ENCODE data around the gene DNAH2.
A peak's percentile ranks its signal among the peaks of the same experiment; 100 is the strongest.

The DNAH2 gene

DNA sequence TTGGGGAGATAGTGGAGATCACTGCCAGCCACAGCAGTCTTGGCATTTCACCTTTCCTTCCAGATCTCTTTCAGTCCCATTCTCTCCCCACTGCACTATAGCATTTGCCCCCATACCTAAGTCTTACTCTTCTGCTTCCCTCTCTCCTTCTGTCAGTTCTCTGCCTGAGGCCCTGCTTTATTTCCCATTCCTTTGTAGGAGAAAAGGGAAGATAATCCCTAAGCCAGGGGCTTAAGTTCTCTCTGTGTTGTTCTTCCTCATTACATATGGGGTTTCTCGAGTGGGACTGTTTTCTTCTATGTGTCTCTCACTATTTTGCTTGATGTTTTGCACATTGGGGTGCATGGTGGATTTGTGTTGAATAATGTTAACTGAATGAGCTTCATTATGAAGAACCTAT is 122.9 kb downstream of the DNAH2 start:
- Histone ChIP-seq H3K27me3 (ENCODE audit: insufficient read depth, low read length) (no peaks in the 10 kb centered on the region), H3K4me3 (ENCODE audit: low read depth, low read length, poor library complexity, severe bottlenecking) (peak overlapping the region; percentile 88), H3K36me3 (ENCODE audit: insufficient read depth, low read length) (peaks cover 5% of the 10 kb centered on the region; the same call in 1 of the 2 replicates), H3K4me2 (ENCODE audit: low read length) (peak overlapping the region; percentile 95), H3K4me1 (ENCODE audit: insufficient read depth, low read length, severe bottlenecking) (peaks cover 56% of the 10 kb centered on the region), H4K20me1 (ENCODE audit: insufficient read depth, low read length) (no peaks in the 10 kb centered on the region), H3F3A (ENCODE audit: insufficient read depth, low read length) (peaks cover 10% of the 10 kb centered on the region; the same call in 1 of the 2 replicates), H3K27ac (ENCODE audit: low read depth, low read length, poor library complexity, severe bottlenecking) (peak overlapping the region; percentile 97), H3K9me3 (ENCODE audit: low read length) (no peaks in the 10 kb centered on the region), H3K9me2 (ENCODE audit: low read depth, low read length) (no peaks in the 10 kb centered on the region), H2AFZ (ENCODE audit: low read length) (no peak overlapping the region), H3K79me2 (ENCODE audit: insufficient read depth, low read length) (no peaks in the 10 kb centered on the region), H3K9ac (ENCODE audit: low read length) (peak overlapping the region; percentile 97; the same call in 1 of the 2 replicates)
- TF ChIP-seq EZH2 (IDR thresholded peaks at IDR 0.05; ENCODE audit: borderline replicate concordance, low read length) (no peak), CTCF (IDR thresholded peaks at IDR 0.05; ENCODE audit: low read length) (no peak)

GRCh38 chr17:7840875-7841274 is 123.3 kb downstream of the DNAH2 start:
- Histone ChIP-seq H3K4me3 (ENCODE audit: low read depth, low read length, poor library complexity, severe bottlenecking) (peak overlapping the region; percentile 88), H3K27ac (ENCODE audit: low read depth, low read length, poor library complexity, severe bottlenecking) (peak overlapping the region; percentile 97)

DNA sequence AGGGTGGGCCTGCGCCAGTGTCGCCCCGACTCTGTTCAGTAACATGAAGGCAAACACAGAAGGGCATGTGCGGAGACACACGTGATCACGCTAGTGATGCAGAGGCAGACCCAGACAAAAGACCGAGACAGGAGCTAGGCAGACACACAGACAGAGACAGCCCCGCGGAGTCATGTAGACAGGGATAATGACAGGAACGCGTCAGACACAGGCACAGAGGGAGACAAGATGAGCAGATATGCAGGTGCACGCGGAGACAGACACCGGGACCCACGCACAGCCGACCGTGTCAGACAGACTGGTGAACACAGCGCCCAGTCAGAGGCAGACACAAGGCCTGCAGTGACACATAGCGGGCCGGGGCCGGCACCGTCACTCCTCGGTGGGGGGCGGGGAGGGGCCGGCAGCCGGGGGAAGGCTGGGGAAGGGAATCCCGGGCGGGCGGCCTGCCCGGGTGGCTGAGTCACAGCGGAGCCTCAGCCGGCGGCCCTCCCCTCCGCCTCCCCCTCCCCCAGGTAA is 123.9 kb downstream of the DNAH2 start:
- Histone ChIP-seq H3F3A (ENCODE audit: insufficient read depth, low read length) (peaks cover 10% of the 10 kb centered on the region; the same call in 1 of the 2 replicates), H3K79me2 (ENCODE audit: insufficient read depth, low read length) (no peaks in the 10 kb centered on the region), H3K27ac (ENCODE audit: low read depth, low read length, poor library complexity, severe bottlenecking) (peak overlapping the region; percentile 97)

More at GRCh38 chr17:7840875-7841274, 123.3 kb downstream of the DNAH2 start:
- no peaks in the 10 kb centered on the region for H3K79me2 ChIP-seq (ENCODE audit: insufficient read depth, low read length)
- H3F3A ChIP-seq (ENCODE audit: insufficient read depth, low read length): peaks cover 10% of the 10 kb centered on the region; the same call in 1 of the 2 replicates
- TF ChIP-seq EZH2 (IDR thresholded peaks at IDR 0.05; ENCODE audit: borderline replicate concordance, low read length) (no peak), CTCF (IDR thresholded peaks at IDR 0.05; ENCODE audit: low read length) (no peak)
- peaks cover 58% of the 10 kb centered on the region for H3K4me1 ChIP-seq (ENCODE audit: insufficient read depth, low read length, severe bottlenecking)
- H3K27me3 ChIP-seq (ENCODE audit: insufficient read depth, low read length): no peaks in the 10 kb centered on the region
- peak overlapping the region; percentile 97 for H3K9ac ChIP-seq (ENCODE audit: low read length)
- no peaks in the 10 kb centered on the region for H4K20me1 ChIP-seq (ENCODE audit: insufficient read depth, low read length)
- peak overlapping the region; percentile 95 for H3K4me2 ChIP-seq (ENCODE audit: low read length)
- no peaks in the 10 kb centered on the region for H3K9me2 ChIP-seq (ENCODE audit: low read depth, low read length)
- no peak overlapping the region for H2AFZ ChIP-seq (ENCODE audit: low read length)
- H3K9me3 ChIP-seq (ENCODE audit: low read length): no peaks in the 10 kb centered on the region
- peaks cover 8% of the 10 kb centered on the region; the same call in 1 of the 2 replicates for H3K36me3 ChIP-seq (ENCODE audit: insufficient read depth, low read length)

More for the DNA sequence above, 123.9 kb downstream of the DNAH2 start:
- H2AFZ ChIP-seq (ENCODE audit: low read length): no peak overlapping the region
- H3K9me2 ChIP-seq (ENCODE audit: low read depth, low read length): no peaks in the 10 kb centered on the region
- TF ChIP-seq CTCF (IDR thresholded peaks at IDR 0.05; ENCODE audit: low read length): peak; percentile 32; the same call in 1 of the 2 replicates
- TF ChIP-seq EZH2 (IDR thresholded peaks at IDR 0.05; ENCODE audit: borderline replicate concordance, low read length): no peak
- H3K4me3 ChIP-seq (ENCODE audit: low read depth, low read length, poor library complexity, severe bottlenecking): peak overlapping the region; percentile 88
- peak overlapping the region; percentile 97 for H3K9ac ChIP-seq (ENCODE audit: low read length)
- H3K4me2 ChIP-seq (ENCODE audit: low read length): peak overlapping the region; percentile 95
- H3K27me3 ChIP-seq (ENCODE audit: insufficient read depth, low read length): no peaks in the 10 kb centered on the region
- no peaks in the 10 kb centered on the region for H4K20me1 ChIP-seq (ENCODE audit: insufficient read depth, low read length)
- H3K9me3 ChIP-seq (ENCODE audit: low read length): no peaks in the 10 kb centered on the region
- H3K4me1 ChIP-seq (ENCODE audit: insufficient read depth, low read length, severe bottlenecking): peaks cover 58% of the 10 kb centered on the region
- H3K36me3 ChIP-seq (ENCODE audit: insufficient read depth, low read length): peaks cover 10% of the 10 kb centered on the region; the same call in 1 of the 2 replicates
